NCI-H146 treated with DMSO at 0.1 percent for 48 hours (cell line): ENCODE data around the gene RSPH9.

Source experiments
- DNase-seq: peaks from one replicate; lab custom pipeline; 2025; ENCODE audit not compliant: unreplicated experiment; lab: John Stamatoyannopoulos, UW

RSPH9 gene

GRCh38 chr6:43644940-43645612, at the start of gene RSPH9:
Gene RSPH9 (plus strand): TSS chr6:43645036. CDS start chr6:43645099, 63 bp downstream.
- no peak for DNase-seq

DNA sequence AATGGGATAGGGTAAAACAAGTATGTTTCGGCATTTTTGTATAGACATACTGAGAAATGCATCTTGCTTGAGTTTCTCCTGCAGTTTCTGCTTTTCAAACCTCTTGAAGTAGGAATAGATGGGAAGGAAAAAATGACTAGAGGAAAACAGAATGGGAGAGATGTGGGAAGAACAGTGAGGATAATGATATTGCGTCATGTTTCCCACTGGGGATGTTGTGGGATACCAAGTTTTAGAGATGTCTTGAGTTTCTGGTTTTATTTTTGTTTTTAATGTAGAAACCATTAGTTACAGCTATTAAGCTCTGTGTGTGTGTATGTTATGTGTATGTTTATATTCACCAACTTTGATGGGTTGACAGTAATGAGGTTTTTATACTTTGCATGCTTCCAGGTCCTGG, 44.2 kb upstream of the RSPH9 start:
- DNase-seq: no peak

GRCh38 chr6:43604174-43604573, 40.7 kb upstream of the RSPH9 start:
- DNase-seq: no peak

GRCh38 chr6:43606019-43606418, 38.8 kb upstream of the RSPH9 start:
- DNase-seq: no peak

- DNase-seq: peak; percentile 88
Observed at GRCh38 chr6:43608310-43608763, 36.5 kb upstream of the RSPH9 start.

DNA sequence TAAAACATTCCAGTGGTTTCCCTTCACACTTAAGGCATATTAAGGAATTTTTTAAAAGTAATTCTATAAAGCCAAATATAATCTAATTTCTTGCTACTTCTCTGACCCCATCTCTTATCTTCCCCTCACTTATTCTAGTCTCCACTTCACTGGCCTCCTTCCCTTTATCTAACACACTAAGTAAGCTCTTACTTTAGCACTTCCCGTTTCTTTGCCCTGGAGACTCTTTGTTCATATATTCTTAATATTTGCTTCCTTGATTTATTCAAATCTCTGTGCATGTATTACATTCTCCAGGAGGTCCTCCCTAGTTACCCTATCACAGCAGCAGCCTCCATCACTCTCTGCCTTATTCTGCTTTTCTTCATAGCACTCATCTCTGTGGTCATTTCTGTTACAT, 36.0 kb upstream of the RSPH9 start:
- DNase-seq: no peak

DNA sequence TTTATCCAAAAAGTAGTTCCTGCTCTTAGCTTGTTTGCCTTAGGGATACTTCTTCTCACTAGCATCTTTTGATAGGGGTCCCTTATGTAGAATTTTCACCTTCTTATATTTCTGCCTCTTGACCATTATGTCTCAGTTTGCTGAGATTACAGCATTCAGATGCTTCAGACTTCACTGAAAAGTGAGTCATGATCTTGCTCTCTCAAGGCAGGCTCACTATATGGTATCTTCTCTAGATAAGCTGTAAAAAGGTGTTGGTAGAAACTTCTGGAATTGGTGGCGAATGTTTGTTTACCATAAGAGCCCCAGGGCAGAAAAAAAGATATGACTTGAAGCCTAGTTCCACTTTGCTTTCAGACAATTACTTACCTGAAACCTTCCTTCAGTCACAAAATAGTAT, 35.4 kb upstream of the RSPH9 start:
- DNase-seq: no peak

- no peak for DNase-seq
Observed at GRCh38 chr6:43610431-43610830, 34.4 kb upstream of the RSPH9 start.

DNA sequence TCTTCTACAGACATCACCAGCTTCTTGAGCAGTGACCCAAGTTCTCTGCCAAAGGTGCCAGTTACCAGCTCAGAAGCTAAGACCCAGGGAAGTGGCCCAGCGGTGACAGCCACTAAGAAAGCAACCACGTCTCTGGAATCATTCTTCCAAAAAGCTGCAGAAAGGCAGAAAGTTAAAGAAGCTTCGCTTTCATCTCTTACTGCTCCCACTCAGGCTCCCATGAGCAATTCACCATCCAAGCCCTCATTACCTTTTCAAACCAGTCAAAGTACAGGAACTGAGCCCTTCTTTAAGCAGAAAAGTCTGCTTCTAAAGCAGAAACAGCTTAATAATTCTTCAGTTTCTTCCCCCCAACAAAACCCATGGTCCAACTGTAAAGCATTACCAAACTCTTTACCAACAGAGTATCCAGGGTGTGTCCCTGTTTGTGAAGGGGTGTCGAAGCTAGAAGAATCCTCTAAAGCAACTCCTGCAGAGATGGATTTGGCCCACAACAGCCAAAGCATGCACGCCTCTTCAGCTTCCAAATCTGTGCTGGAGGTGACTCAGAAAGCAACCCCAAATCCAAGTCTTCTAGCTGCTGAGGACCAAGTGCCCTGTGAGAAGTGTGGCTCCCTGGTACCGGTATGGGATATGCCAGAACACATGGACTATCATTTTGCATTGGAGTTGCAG, 31.0 kb upstream of the RSPH9 start:
- no peak for DNase-seq

GRCh38 chr6:43614396-43614730, 30.5 kb upstream of the RSPH9 start:
- DNase-seq: no peak

DNA sequence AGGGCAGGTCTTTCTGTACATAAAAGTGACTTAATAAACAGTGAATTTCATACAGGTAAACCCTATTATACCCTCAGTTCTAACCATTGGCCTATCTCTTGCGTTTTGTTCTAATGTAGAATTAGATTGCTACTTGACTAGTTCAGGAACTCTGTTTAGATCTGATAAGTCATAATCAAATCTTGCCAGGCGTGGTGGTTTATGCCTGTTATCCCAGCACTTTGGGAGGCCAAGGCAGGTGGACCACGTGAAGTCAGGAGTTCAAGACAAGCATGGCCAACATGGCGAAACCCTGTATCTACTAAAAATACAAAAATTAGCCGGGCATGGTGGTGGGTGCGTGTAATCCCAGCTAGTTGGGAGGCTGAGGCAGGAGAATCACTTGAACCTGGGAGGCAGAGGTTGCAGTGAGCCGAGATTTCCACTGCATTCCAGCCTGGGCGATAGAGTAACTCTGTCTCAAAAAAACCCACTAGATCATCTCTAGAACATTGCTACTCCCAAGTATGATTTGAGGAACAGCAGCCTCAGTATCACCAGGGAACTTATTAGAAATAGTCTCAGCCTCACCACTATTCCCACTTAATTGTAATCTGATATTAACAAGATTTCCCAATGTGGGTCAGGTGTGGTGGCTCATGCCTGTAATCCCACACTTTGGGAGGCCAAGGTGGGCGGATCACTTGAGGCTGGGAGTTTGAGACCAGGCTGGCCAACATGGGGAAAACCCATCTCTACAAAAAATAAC, 27.9 kb upstream of the RSPH9 start:
- DNase-seq: no peak

DNA sequence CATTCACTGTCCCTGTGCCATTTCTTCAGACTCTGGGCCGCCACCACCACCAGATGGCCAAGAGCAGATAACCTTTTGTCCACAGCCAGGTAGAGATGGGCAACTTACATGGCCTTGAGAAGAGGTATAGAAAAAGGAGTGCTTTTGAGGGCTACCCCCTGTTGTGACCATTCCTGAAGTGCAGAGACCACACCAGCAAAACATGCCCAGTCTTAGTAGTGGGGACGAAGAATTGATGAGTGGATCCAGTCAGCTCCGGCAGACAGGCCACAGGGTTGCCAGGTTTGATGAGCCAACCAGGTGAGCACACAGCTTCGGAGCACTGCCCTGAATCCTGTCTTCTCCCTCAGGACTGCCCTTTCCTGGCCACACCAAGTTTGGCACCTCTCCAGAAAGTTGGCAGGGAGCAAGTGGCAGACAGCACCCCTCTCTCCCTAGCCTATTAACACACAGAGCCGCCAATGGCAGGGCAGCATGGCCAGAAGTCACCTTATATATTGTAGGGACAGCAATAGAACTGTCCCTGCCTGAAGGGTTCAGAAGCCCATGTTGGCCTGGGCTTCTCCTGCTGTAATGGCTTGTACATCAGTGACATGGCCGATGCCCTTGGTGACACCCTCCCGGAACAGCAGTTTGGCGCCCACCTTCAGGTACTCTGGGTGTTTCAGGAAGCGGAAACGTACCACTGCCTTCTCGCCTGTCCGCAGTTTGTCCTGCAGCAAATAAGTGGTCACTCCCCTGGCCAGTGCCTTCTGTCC, 23.6 kb upstream of the RSPH9 start:
- DNase-seq: no peak

- no peak for DNase-seq
Observed at GRCh38 chr6:43621836-43622180, 23.0 kb upstream of the RSPH9 start.

- DNase-seq: no peak
Observed at GRCh38 chr6:43622541-43622940, 22.3 kb upstream of the RSPH9 start.

DNA sequence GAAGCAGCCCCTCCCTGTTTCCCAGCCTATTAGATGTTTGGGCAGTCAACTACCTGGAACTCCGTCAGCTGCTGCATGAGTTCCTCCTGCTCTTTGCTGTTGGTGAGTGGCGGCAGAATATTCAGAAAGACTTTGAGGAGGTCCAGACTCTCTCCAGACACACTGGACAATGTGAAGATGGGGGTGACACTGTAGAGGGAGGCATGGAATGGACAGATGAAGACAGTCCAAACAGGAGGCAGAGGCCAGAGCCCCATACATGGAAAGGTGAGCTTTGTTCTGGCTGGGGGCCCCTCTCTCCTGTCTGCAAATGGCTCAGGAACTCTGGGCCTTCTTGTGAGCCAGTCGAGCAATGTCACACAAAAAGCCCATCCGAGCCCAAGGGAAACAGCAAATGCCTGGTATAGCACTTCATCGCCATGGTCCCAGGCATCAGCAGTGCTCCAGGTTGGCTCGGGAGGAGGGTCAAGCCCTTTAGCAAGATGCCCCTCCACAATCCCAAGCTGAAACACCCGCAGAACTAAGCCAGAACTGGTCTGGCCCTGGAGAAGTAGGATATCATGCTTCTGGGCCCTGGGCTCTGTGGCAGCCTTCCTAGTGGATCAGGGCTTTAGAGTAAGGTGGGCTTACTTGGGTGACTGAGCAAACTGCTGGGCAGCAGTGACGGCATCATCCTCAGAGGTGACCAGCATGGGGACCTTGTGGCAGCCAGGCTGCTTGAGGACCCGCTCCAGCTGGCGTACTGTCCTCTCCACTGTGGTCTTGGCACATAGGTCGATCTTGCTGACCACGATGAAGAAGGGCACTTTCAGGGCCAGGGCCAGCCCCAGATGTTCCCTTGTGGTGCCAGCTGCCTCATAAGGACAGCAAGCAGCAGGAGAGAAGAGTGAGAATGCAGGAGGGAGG, 20.7 kb upstream of the RSPH9 start:
- no peak for DNase-seq

DNA sequence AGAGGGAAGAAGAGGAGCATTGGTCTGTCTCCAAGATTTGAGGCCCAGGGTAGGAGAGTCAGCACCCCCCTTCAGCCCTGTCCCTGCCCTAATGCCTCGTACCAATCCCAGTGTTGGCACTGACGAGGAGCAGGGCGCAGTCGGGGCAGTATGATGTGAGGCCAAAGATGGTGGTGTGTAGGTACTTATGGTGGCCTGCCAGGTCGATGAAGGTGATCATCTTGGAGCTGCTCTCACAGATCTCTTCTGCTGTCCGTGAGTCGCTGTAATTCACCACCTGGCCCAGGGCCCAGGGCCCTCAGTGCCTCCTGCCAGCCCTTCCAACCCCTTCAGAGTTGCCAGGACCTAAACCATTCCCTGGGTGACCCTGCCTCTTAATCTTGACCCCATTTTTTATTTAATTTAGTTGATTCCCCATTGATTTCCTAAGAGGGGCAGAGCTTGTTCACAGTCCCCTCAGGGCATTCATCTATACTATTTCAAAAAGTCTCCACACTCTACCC, 20.0 kb upstream of the RSPH9 start:
- DNase-seq: no peak

DNA sequence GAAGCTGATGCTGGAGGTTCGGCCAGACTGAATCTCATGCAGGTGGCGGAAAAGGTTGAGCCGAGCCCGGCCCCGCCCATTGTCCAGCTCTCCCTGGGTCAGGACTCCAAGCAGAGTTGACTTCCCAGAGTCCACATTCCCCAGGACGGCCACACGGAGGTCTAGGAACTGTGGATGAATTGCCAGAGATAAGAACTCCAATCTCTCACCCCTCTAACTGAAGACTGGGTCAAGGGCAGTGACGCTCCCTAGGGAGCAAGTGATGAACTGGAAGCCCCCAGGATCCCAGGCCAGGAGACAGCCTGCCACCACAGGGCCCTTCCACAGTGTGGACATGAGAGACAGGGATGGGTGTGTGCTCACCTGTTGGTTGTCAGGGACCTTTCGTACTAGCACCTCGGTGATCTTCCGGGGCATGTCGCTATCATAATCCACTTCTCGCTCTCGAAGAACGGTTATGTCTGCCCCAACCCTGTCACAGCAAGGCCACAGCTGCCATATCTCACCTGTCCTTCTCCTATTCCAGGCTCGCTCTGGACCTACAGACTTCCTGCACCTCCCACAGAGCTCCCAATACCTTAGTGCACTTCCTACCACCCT, 19.3 kb upstream of the RSPH9 start:
- DNase-seq: no peak

GRCh38 chr6:43627008-43627825, 17.6 kb upstream of the RSPH9 start:
- DNase-seq: peak; percentile 80
